HG02840 (cell line): ENCODE results near the gene SPDEF.

Source experiments
- ATAC-seq: cut with Tn5 transposase; IDR thresholded peaks from one replicate; pipeline ENCODE4 v1.9.1; 2021; ENCODE audit warnings: mild to moderate bottlenecking, moderate library complexity, moderate number of reproducible peaks; ENCODE audit not compliant: unreplicated experiment, low FRiP score

SPDEF gene

GRCh38 chr6:34565722-34566137 lies 9.6 kb upstream of the SPDEF start:
- ATAC-seq: no peak

- ATAC-seq: no peak
Measured at GRCh38 chr6:34564181-34564580, 8.1 kb upstream of the SPDEF start.

GRCh38 chr6:34563513-34563870 lies 7.4 kb upstream of the SPDEF start:
- ATAC-seq: no peak

GRCh38 chr6:34562861-34563512 lies 6.9 kb upstream of the SPDEF start:
- ATAC-seq: no peak

- ATAC-seq: no peak
Measured at GRCh38 chr6:34562350-34562749, 6.2 kb upstream of the SPDEF start.

- no peak for ATAC-seq
Measured at GRCh38 chr6:34561227-34561530, 5.0 kb upstream of the SPDEF start.

GRCh38 chr6:34560366-34561226 lies 4.5 kb upstream of the SPDEF start:
- ATAC-seq: no peak

GRCh38 chr6:34559651-34560365 lies 3.7 kb upstream of the SPDEF start:
- no peak for ATAC-seq

GRCh38 chr6:34558172-34558714 lies 2.1 kb upstream of the SPDEF start:
- ATAC-seq: no peak

GRCh38 chr6:34557228-34557627 lies 1.1 kb upstream of the SPDEF start:
- no peak for ATAC-seq

GRCh38 chr6:34556493-34556892 lies 364 bp upstream of the SPDEF start:
- no peak for ATAC-seq

GRCh38 chr6:34555328-34555727 lies 801 bp downstream of the SPDEF start:
- ATAC-seq: no peak

GRCh38 chr6:34555007-34555322 lies 1.2 kb downstream of the SPDEF start:
- ATAC-seq: no peak

- ATAC-seq: no peak
Measured at GRCh38 chr6:34554291-34555006, 1.7 kb downstream of the SPDEF start.

- ATAC-seq: no peak
Measured at GRCh38 chr6:34553750-34554149, 2.4 kb downstream of the SPDEF start.

- ATAC-seq: no peak
Measured at GRCh38 chr6:34553146-34553545, 3.0 kb downstream of the SPDEF start.

GRCh38 chr6:34552620-34553019 lies 3.5 kb downstream of the SPDEF start:
- ATAC-seq: no peak

- no peak for ATAC-seq
Measured at GRCh38 chr6:34551720-34552119, 4.4 kb downstream of the SPDEF start.

GRCh38 chr6:34549804-34550202 lies 6.3 kb downstream of the SPDEF start:
- ATAC-seq: no peak

- ATAC-seq: no peak
Measured at GRCh38 chr6:34549026-34549803, 6.9 kb downstream of the SPDEF start.
